Mesendoderm (in vitro differentiated cells): ENCODE data around the gene TUBA1C.
"Not testable (repeated sequence)": the region's sequence is repeated elsewhere in the genome, so short reads cannot be mapped to it uniquely, and the experiment has no call there.

Source experiments
- DNase-seq: peaks from one replicate; pipeline ENCODE4 v3.0.0; 2013
- H2AK5ac ChIP-seq: 2 replicates; pipeline ENCODE4 v1.6.1; 2013; ENCODE audit warnings: low read length, inconsistent platforms
- H2BK120ac ChIP-seq: 2 replicates; pipeline ENCODE4 v1.6.1; 2013; ENCODE audit warnings: low read depth, mild to moderate bottlenecking, low read length, moderate library complexity, mixed read lengths
- H2BK15ac ChIP-seq: replicated peaks from 2 replicates; pipeline ENCODE4 v1.6.1; 2013; ENCODE audit warnings: low read depth, mild to moderate bottlenecking, moderate library complexity
- H2BK5ac ChIP-seq: 2 replicates; pipeline ENCODE4 v1.6.1; 2013; ENCODE audit warnings: low read length, inconsistent platforms
- H3K18ac ChIP-seq: 2 replicates; pipeline ENCODE4 v1.6.1; 2013; ENCODE audit warnings: mild to moderate bottlenecking, low read length, mixed read lengths
- H3K23ac ChIP-seq: one replicate; pipeline ENCODE4 v1.6.1; 2013; ENCODE audit warnings: low read length
- H3K27ac ChIP-seq: 2 replicates; pipeline ENCODE4 v1.5.1; 2013; ENCODE audit warnings: low read depth, mild to moderate bottlenecking, inconsistent platforms, low read length, moderate library complexity
- H3K27me3 ChIP-seq: 2 replicates; pipeline ENCODE4 v1.6.1; 2013; ENCODE audit warnings: low read length, control low read depth, mild to moderate bottlenecking, inconsistent platforms; ENCODE audit not compliant: insufficient read depth, poor library complexity
- H3K36me3 ChIP-seq: 2 replicates; pipeline ENCODE4 v1.6.1; 2013; ENCODE audit warnings: low read length, inconsistent platforms; ENCODE audit not compliant: control insufficient read depth, insufficient read depth
- H3K4ac ChIP-seq: one replicate; pipeline ENCODE4 v1.6.1; 2013; ENCODE audit warnings: low read depth, mild to moderate bottlenecking, low read length, moderate library complexity
- H3K4me1 ChIP-seq: 2 replicates; pipeline ENCODE4 v1.6.1; 2013; ENCODE audit warnings: low read depth, low read length, inconsistent platforms; ENCODE audit not compliant: control insufficient read depth
- H3K4me2 ChIP-seq: 2 replicates; pipeline ENCODE4 v1.6.1; 2013; ENCODE audit warnings: low read length
- H3K4me3 ChIP-seq: 2 replicates; pipeline ENCODE4 v1.5.1; 2013; ENCODE audit warnings: mild to moderate bottlenecking, low read length
- H3K56ac ChIP-seq: one replicate; pipeline ENCODE4 v1.6.1; 2013; ENCODE audit warnings: low read length
- H3K79me1 ChIP-seq: 2 replicates; pipeline ENCODE4 v1.6.1; 2013; ENCODE audit warnings: low read length, inconsistent platforms
- H3K79me2 ChIP-seq: 2 replicates; pipeline ENCODE4 v1.6.1; 2013; ENCODE audit warnings: mild to moderate bottlenecking, low read length; ENCODE audit not compliant: control insufficient read depth, insufficient read depth
- H3K9ac ChIP-seq: 2 replicates; pipeline ENCODE4 v1.6.1; 2013; ENCODE audit warnings: low read length, inconsistent platforms
- H4K5ac ChIP-seq: one replicate; pipeline ENCODE4 v1.6.1; 2013; ENCODE audit warnings: low read length
- H4K8ac ChIP-seq: one replicate; pipeline ENCODE4 v1.6.1; 2013; ENCODE audit warnings: low read depth, mild to moderate bottlenecking, control low read depth, low read length, moderate library complexity
- WGBS: extraction: QIAGEN DNeasy Blood & Tissue Kit; methylation state at CpG from one replicate; pipeline ENCODE4 v1.1.7; 2013; ENCODE audit warnings: low lambda C conversion rate, missing lambda C conversion rate; ENCODE audit not compliant: insufficient coverage; ENCODE audit errors: extremely low coverage; 5-methylcytosine and 5-hydroxymethylcytosine counted together

The TUBA1C gene

GRCh38 chr12:49263400-49263763, 1.5 kb upstream of the TUBA1C start:
- Histone ChIP-seq H3K36me3 (no peaks in the 10 kb centered on the region), H4K5ac (no peak overlapping the region), H3K4me3 (no peak overlapping the region), H3K4me2 (no peak overlapping the region), H3K27me3 (no peaks in the 10 kb centered on the region), H3K23ac (no peak overlapping the region), H3K79me2 (peaks cover 32% of the 10 kb centered on the region), H2AK5ac (no peak overlapping the region), H4K8ac (no peak overlapping the region), H2BK5ac (no peak overlapping the region), H3K9ac (no peak overlapping the region), H3K4ac (no peak overlapping the region), H3K4me1 (no peaks in the 10 kb centered on the region), H3K18ac (no peak overlapping the region), H3K27ac (no peak overlapping the region), H3K79me1 (no peaks in the 10 kb centered on the region), H2BK120ac (no peak overlapping the region), H2BK15ac (no peak overlapping the region), H3K56ac (no peak overlapping the region)
- DNase-seq: no peak
- WGBS: no CpG with 5 or more reads among the region's 5 CpGs

- Histone ChIP-seq H2BK15ac (no peak overlapping the region), H3K79me2 (peaks cover 37% of the 10 kb centered on the region), H3K79me1 (no peaks in the 10 kb centered on the region), H3K18ac (peak overlapping the region; percentile 91), H2BK120ac (peak overlapping the region; percentile 29), H3K23ac (no peak overlapping the region), H4K5ac (no peak overlapping the region), H3K27me3 (no peaks in the 10 kb centered on the region), H3K4me2 (peak overlapping the region; percentile 9), H3K4me3 (peak overlapping the region; percentile 4), H2BK5ac (peak overlapping the region; percentile 91), H3K56ac (peak overlapping the region; percentile 98), H3K4me1 (no peaks in the 10 kb centered on the region), H3K27ac (peak overlapping the region; percentile 92), H4K8ac (peak overlapping the region; percentile 89), H3K9ac (peak overlapping the region; percentile 56), H3K36me3 (peaks cover 4% of the 10 kb centered on the region), H2AK5ac (no peak overlapping the region), H3K4ac (peak overlapping the region; percentile 74)
- no CpG with 5 or more reads among the region's 35 CpGs for WGBS
- no peak for DNase-seq
Measured at GRCh38 chr12:49264466-49264872, 413 bp upstream of the TUBA1C start.

- H3K9ac ChIP-seq, H3K23ac ChIP-seq, H3K56ac ChIP-seq, H3K4me2 ChIP-seq, H4K5ac ChIP-seq, H3K27ac ChIP-seq, H4K8ac ChIP-seq, H2AK5ac ChIP-seq, H2BK120ac ChIP-seq, H2BK5ac ChIP-seq, H3K27me3 ChIP-seq, H2BK15ac ChIP-seq, H3K4ac ChIP-seq, H3K4me3 ChIP-seq, DNase-seq, H3K4me1 ChIP-seq, H3K79me1 ChIP-seq, H3K18ac ChIP-seq: not testable (repeated sequence)
- Histone ChIP-seq H3K36me3 (peaks cover 22% of the 10 kb centered on the region), H3K79me2 (peaks cover 37% of the 10 kb centered on the region)
- no CpG with 5 or more reads among the region's 6 CpGs for WGBS
Measured at GRCh38 chr12:49269191-49269590, 4.3 kb downstream of the TUBA1C start.

GRCh38 chr12:49272790-49273725, 8.2 kb downstream of the TUBA1C start:
- no peak overlapping the region for H4K8ac ChIP-seq
- H3K79me1 ChIP-seq: peaks cover 5% of the 10 kb centered on the region
- H3K36me3 ChIP-seq: peaks cover 22% of the 10 kb centered on the region

GRCh38 chr12:49273726-49274395, 9.0 kb downstream of the TUBA1C start:
- no peak overlapping the region for H4K5ac ChIP-seq
- H4K8ac ChIP-seq: no peak overlapping the region
- no peak overlapping the region for H2BK120ac ChIP-seq
- no peak for DNase-seq
- H3K4me1 ChIP-seq: no peaks in the 10 kb centered on the region
- no peak overlapping the region for H2BK5ac ChIP-seq
- H3K4me3 ChIP-seq: no peak overlapping the region
- no peak overlapping the region for H2AK5ac ChIP-seq
- peaks cover under 1% of the 10 kb centered on the region for H3K79me2 ChIP-seq
- peaks cover 5% of the 10 kb centered on the region for H3K79me1 ChIP-seq
- H3K18ac ChIP-seq: no peak overlapping the region
- H3K27ac ChIP-seq: no peak overlapping the region
- H3K36me3 ChIP-seq: peaks cover 21% of the 10 kb centered on the region
- H3K9ac ChIP-seq: no peak overlapping the region
- no peak overlapping the region for H3K4me2 ChIP-seq
- no peak overlapping the region for H3K56ac ChIP-seq
- no peak overlapping the region for H3K4ac ChIP-seq
- WGBS: no CpG with 5 or more reads among the region's 6 CpGs
- no peak overlapping the region for H3K23ac ChIP-seq
- H2BK15ac ChIP-seq: no peak overlapping the region
- no peaks in the 10 kb centered on the region for H3K27me3 ChIP-seq

More at GRCh38 chr12:49272790-49273725, 8.2 kb downstream of the TUBA1C start:
- H4K5ac ChIP-seq: no peak overlapping the region
- no peak overlapping the region for H3K27ac ChIP-seq
- no CpG with 5 or more reads among the region's 16 CpGs for WGBS
- no peak overlapping the region for H3K4ac ChIP-seq
- H3K4me1 ChIP-seq: no peaks in the 10 kb centered on the region
- no peaks in the 10 kb centered on the region for H3K27me3 ChIP-seq
- H3K4me2 ChIP-seq: no peak overlapping the region
- H3K56ac ChIP-seq: no peak overlapping the region
- H3K4me3 ChIP-seq: no peak overlapping the region
- H3K9ac ChIP-seq: no peak overlapping the region
- H3K23ac ChIP-seq: no peak overlapping the region
- H2BK5ac ChIP-seq: no peak overlapping the region
- DNase-seq: no peak
- no peak overlapping the region for H2AK5ac ChIP-seq
- no peak overlapping the region for H2BK15ac ChIP-seq
- no peak overlapping the region for H3K18ac ChIP-seq
- no peak overlapping the region for H2BK120ac ChIP-seq
- peaks cover 7% of the 10 kb centered on the region for H3K79me2 ChIP-seq
